Neural progenitor cell (in vitro differentiated cells): ENCODE data around the gene TRIO. TPM values are rescaled to one million over a fixed set of nuclear protein-coding genes. Genes with fewer than 3 reads are reported as not detected.

Source experiments
- DNase-seq: peaks from one replicate; pipeline ENCODE4 v3.0.0-alpha.2; 2016; ENCODE audit warnings: low spot score
- H2AFZ ChIP-seq: fragments of 200-600 bp; sonication (generic); replicated peaks from 2 replicates; pipeline ENCODE4 v1.6.1; 2016; ENCODE audit warnings: antibody characterized with exemption
- H3F3A ChIP-seq: fragments of 200-600 bp; sonication (generic); 2 replicates; pipeline ENCODE4 v1.6.1; 2016; ENCODE audit warnings: antibody characterized with exemption, low read depth
- H3K27ac ChIP-seq: fragments of 200-600 bp; sonication (generic); 2 replicates; pipeline ENCODE4 v1.5.1; 2016; ENCODE audit warnings: mild to moderate bottlenecking
- H3K27me3 ChIP-seq: fragments of 200-600 bp; sonication (generic); 2 replicates; pipeline ENCODE4 v1.6.1; 2016; ENCODE audit warnings: mild to moderate bottlenecking, moderate library complexity
- H3K36me3 ChIP-seq: fragments of 200-600 bp; sonication (generic); 2 replicates; pipeline ENCODE4 v1.5.1; 2016
- H3K4me1 ChIP-seq: fragments of 200-600 bp; sonication (generic); 2 replicates; pipeline ENCODE4 v1.6.1; 2016; ENCODE audit warnings: mixed run types
- H3K4me2 ChIP-seq: fragments of 200-600 bp; sonication (generic); 2 replicates; pipeline ENCODE4 v1.6.1; 2016
- H3K4me3 ChIP-seq: fragments of 200-600 bp; sonication (generic); 2 replicates; pipeline ENCODE4 v1.5.1; 2016
- H3K79me2 ChIP-seq: fragments of 200-600 bp; sonication (generic); 2 replicates; pipeline ENCODE4 v1.6.1; 2016; ENCODE audit warnings: low read depth
- H3K9ac ChIP-seq: fragments of 200-600 bp; sonication (generic); 2 replicates; pipeline ENCODE4 v1.6.1; 2016
- H3K9me3 ChIP-seq: fragments of 200-600 bp; sonication (generic); 2 replicates; pipeline ENCODE4 v1.5.1; 2016; ENCODE audit warnings: low read depth
- H4K20me1 ChIP-seq: fragments of 200-600 bp; sonication (generic); 2 replicates; pipeline ENCODE4 v1.6.1; 2016; ENCODE audit warnings: low read depth
- H3K27ac Mint-ChIP-seq: 3 replicates; pipeline ENCODE4 v1.8.0; 2021; ENCODE audit warnings: mixed read lengths
- H3K27me3 Mint-ChIP-seq: 2 replicates; pipeline ENCODE4 v1.8.0; 2022; ENCODE audit warnings: low read depth, mild to moderate bottlenecking, inconsistent platforms, moderate library complexity, mixed read lengths; ENCODE audit not compliant: insufficient read depth
- H3K36me3 Mint-ChIP-seq: 3 replicates; pipeline ENCODE4 v1.8.0; 2021; ENCODE audit warnings: mixed read lengths
- H3K4me1 Mint-ChIP-seq: 3 replicates; pipeline ENCODE4 v1.8.0; 2021; ENCODE audit warnings: mixed read lengths
- H3K4me3 Mint-ChIP-seq: 3 replicates; pipeline ENCODE4 v1.8.0; 2021; ENCODE audit warnings: mild to moderate bottlenecking, moderate library complexity, mixed read lengths
- H3K9me3 Mint-ChIP-seq: 3 replicates; pipeline ENCODE4 v1.8.0; 2020; ENCODE audit warnings: mixed read lengths
- CTCF ChIP-seq: fragments of 200-600 bp; sonication (generic); IDR thresholded peaks from 2 replicates; pipeline ENCODE4 v1.5.1; 2017; ENCODE audit warnings: antibody characterized with exemption, mild to moderate bottlenecking
- EZH2 ChIP-seq: fragments of 200-600 bp; sonication (generic); IDR thresholded peaks from 2 replicates; pipeline ENCODE4 v1.6.1; 2017; ENCODE audit warnings: antibody characterized with exemption, mild to moderate bottlenecking, moderate library complexity
- EZH2phosphoT487 ChIP-seq: fragments of 200-600 bp; sonication (generic); IDR thresholded peaks from 2 replicates; pipeline ENCODE4 v1.6.1; 2017; ENCODE audit warnings: antibody characterized with exemption
- total RNA-seq: library from RNA; depleted of rRNA; stranded (reverse); fragments of >200 nt; gene quantifications from 2 replicates; pipeline ENCODE4 v1.2.3, GENCODE V29; 2015; ENCODE audit warnings: low replicate concordance

Gene TRIO
- total RNA-seq, 1 donor from 2014 or later: 84.7 TPM

- H3K9me3 Mint-ChIP-seq: no peaks in the 10 kb centered on the region
- Histone ChIP-seq H3K4me2 (peak overlapping the region; percentile 49), H3K9me3 (no peaks in the 10 kb centered on the region), H3K79me2 (peaks cover 100% of the 10 kb centered on the region), H3F3A (peaks cover 13% of the 10 kb centered on the region), H3K36me3 (no peaks in the 10 kb centered on the region), H3K27me3 (no peaks in the 10 kb centered on the region), H4K20me1 (peaks cover 100% of the 10 kb centered on the region), H3K27ac (no peak overlapping the region), H3K4me3 (peak overlapping the region; percentile 20), H3K4me1 (peaks cover 46% of the 10 kb centered on the region), H3K9ac (no peak overlapping the region), H2AFZ (no peak overlapping the region)
- H3K36me3 Mint-ChIP-seq: no peaks in the 10 kb centered on the region
- TF ChIP-seq CTCF (no peak), EZH2 (no peak), EZH2phosphoT487 (no peak)
- H3K4me3 Mint-ChIP-seq: peak overlapping the region; percentile 57
- DNase-seq: peak; percentile 78
- no peak overlapping the region for H3K27ac Mint-ChIP-seq
- H3K27me3 Mint-ChIP-seq: peaks cover 2% of the 10 kb centered on the region
- H3K4me1 Mint-ChIP-seq: peaks cover 58% of the 10 kb centered on the region
These were observed 35.6 kb downstream of the TRIO start for GRCh38 chr5:14178671-14179211.

GRCh38 chr5:14179446-14179845, 36.3 kb downstream of the TRIO start:
- H3K4me1 Mint-ChIP-seq: peaks cover 58% of the 10 kb centered on the region
- H3K27ac Mint-ChIP-seq: no peak overlapping the region
- Histone ChIP-seq H3K9me3 (no peaks in the 10 kb centered on the region), H4K20me1 (peaks cover 100% of the 10 kb centered on the region), H3K36me3 (no peaks in the 10 kb centered on the region), H3K4me3 (no peak overlapping the region), H3K27me3 (no peaks in the 10 kb centered on the region), H3K4me1 (peaks cover 39% of the 10 kb centered on the region), H3F3A (peaks cover 13% of the 10 kb centered on the region), H3K9ac (no peak overlapping the region), H3K27ac (no peak overlapping the region), H2AFZ (no peak overlapping the region), H3K79me2 (peaks cover 100% of the 10 kb centered on the region), H3K4me2 (no peak overlapping the region)
- TF ChIP-seq EZH2 (no peak), EZH2phosphoT487 (no peak), CTCF (no peak)
- H3K9me3 Mint-ChIP-seq: no peaks in the 10 kb centered on the region
- H3K27me3 Mint-ChIP-seq: peaks cover 2% of the 10 kb centered on the region
- no peaks in the 10 kb centered on the region for H3K36me3 Mint-ChIP-seq
- H3K4me3 Mint-ChIP-seq: no peak overlapping the region
- DNase-seq: no peak

GRCh38 chr5:14180437-14180836, 37.3 kb downstream of the TRIO start:
- peaks cover 100% of the 10 kb centered on the region for H4K20me1 ChIP-seq
- TF ChIP-seq EZH2 (no peak), EZH2phosphoT487 (no peak), CTCF (no peak)
- H3K4me2 ChIP-seq: no peak overlapping the region
- no peaks in the 10 kb centered on the region for H3K36me3 ChIP-seq
- peaks cover 40% of the 10 kb centered on the region for H3K4me1 ChIP-seq
- no peak overlapping the region for H3K27ac ChIP-seq
- Mint-ChIP-seq H3K27me3 (peaks cover 4% of the 10 kb centered on the region), H3K9me3 (no peaks in the 10 kb centered on the region), H3K4me3 (no peak overlapping the region), H3K27ac (no peak overlapping the region), H3K36me3 (no peaks in the 10 kb centered on the region), H3K4me1 (peaks cover 65% of the 10 kb centered on the region)
- no peak overlapping the region for H2AFZ ChIP-seq
- no peaks in the 10 kb centered on the region for H3K27me3 ChIP-seq
- no peak for DNase-seq
- H3K4me3 ChIP-seq: no peak overlapping the region
- H3F3A ChIP-seq: peaks cover 13% of the 10 kb centered on the region
- H3K9ac ChIP-seq: no peak overlapping the region
- H3K9me3 ChIP-seq: no peaks in the 10 kb centered on the region
- H3K79me2 ChIP-seq: peaks cover 100% of the 10 kb centered on the region
